Ovary (tissue), 9 donors: Measurements from ENCODE around the gene NELFCD. TPM values are rescaled to one million over a fixed set of nuclear protein-coding genes. Genes with fewer than 3 reads are reported as not detected.
"Not testable (repeated sequence)": the region's sequence is repeated elsewhere in the genome, so short reads cannot be mapped to it uniquely, and the experiment has no call there.

Experiments
- DNase-seq, 5 donors: peaks; one replicate each; pipeline ENCODE4 v3.0.0-alpha.2; 2019 to 2020
- H3K27ac ChIP-seq, 2 donors: fragments of 200-600 bp; one replicate each; pipeline versions ENCODE4 v1.5.1 to v1.8.0; 2019 to 2022
- H3K27me3 ChIP-seq: fragments of 200-600 bp; one replicate; pipeline ENCODE4 v1.8.0; 2022
- H3K36me3 ChIP-seq: fragments of 200-600 bp; sonication (generic); one replicate; pipeline ENCODE4 v1.5.1; 2019
- H3K4me1 ChIP-seq: one replicate; pipeline ENCODE4 v1.8.1; 2013; ENCODE audit warnings: mild to moderate bottlenecking, moderate library complexity; ENCODE audit not compliant: insufficient read depth
- H3K4me3 ChIP-seq: fragments of 200-600 bp; sonication (generic); one replicate; pipeline ENCODE4 v1.5.1; 2017
- H3K9me3 ChIP-seq, 2 donors: fragments of 200-600 bp in 1 of 2; sonication (generic) in 1 of 2; one replicate each; pipeline versions ENCODE4 v1.5.1 to v1.8.1; 2013 to 2019; ENCODE audit warnings: mild to moderate bottlenecking in 1 of 2, moderate library complexity in 1 of 2
- EP300 ChIP-seq: sonication (generic); formaldehyde crosslinking; IDR thresholded peaks from one replicate; pipeline ENCODE4 v1.6.1; 2017; ENCODE audit warnings: antibody characterized with exemption
- POLR2A ChIP-seq: fragments of 450-650 bp; IDR thresholded peaks from one replicate; pipeline ENCODE4 v1.6.1; 2017; ENCODE audit warnings: antibody characterized with exemption, mild to moderate bottlenecking, moderate library complexity
- WGBS, 3 donors: extraction: QIAGEN DNeasy Blood & Tissue Kit in 1 of 3; methylation state at CpG; one replicate each; pipeline versions ENCODE4 v1.1.5 to v1.1.7; 2013 to 2017; 5-methylcytosine and 5-hydroxymethylcytosine counted together
- intact Hi-C, 4 donors: fragments of 100-400 bp; cut with DNase I; formaldehyde crosslinking; loops; one replicate each; pipeline versions ENCODE4 v1.11.0 to v1.15.1; 2022 to 2023
- polyA plus RNA-seq, 2 donors: library from polyadenylated mRNA; stranded (reverse); fragments of 200-250 nt in 1 of 2; fragments of 350-450 nt in 1 of 2; fragmentation: Illumina TruSeq in 1 of 2; extraction: RNeasy Lipid Tissue Mini Kit (QIAGEN cat#74804) in 1 of 2; gene quantifications; one replicate each; pipeline ENCODE4 v1.2.3, GENCODE V29; 2013 to 2014
- total RNA-seq, 7 donors: library from RNA; depleted of rRNA in 2 of 7; stranded (reverse); fragments of >200 nt in 2 of 7; fragmentation: NEBNext Ultra II Directional in 3 of 7; extraction: Animal tissue kit (Norgen Biotek cat#: 25700) in 3 of 7; gene quantifications; one replicate each; pipeline versions ENCODE4 v1.1.0 to v1.2.4, GENCODE V29; 2016 to 2023
- TF ChIP-seq, protein P1 (sequence below), 3 donors: fragments of 450-650 bp in 2 of 3; fragments of 200-600 bp in 1 of 3; IDR thresholded peaks; one replicate each; pipeline versions ENCODE4 v1.5.1 to v1.8.0; 2016 to 2022; ENCODE audit warnings: antibody characterized with exemption in 3 of 3, mild to moderate bottlenecking in 1 of 3
- donor health status: DM: no; HTN: no; CAD: no; lungs with moderate emphysema.
- donor health status: DM: no; HTN: no; CAD: no.
- donor health status: Bipolar disorder and iron deficiency.
- donor health status: DM: yes; HTN: yes; CAD: no.
- donor health status: DM: no; HTN: no; CAD: no.
- donor health status: DM: yes; HTN: yes; CAD: no.

NELFCD gene
- total and polyA plus RNA-seq, 9 donors: 36.7 to 74.9 (median 59.4) TPM

DNA sequence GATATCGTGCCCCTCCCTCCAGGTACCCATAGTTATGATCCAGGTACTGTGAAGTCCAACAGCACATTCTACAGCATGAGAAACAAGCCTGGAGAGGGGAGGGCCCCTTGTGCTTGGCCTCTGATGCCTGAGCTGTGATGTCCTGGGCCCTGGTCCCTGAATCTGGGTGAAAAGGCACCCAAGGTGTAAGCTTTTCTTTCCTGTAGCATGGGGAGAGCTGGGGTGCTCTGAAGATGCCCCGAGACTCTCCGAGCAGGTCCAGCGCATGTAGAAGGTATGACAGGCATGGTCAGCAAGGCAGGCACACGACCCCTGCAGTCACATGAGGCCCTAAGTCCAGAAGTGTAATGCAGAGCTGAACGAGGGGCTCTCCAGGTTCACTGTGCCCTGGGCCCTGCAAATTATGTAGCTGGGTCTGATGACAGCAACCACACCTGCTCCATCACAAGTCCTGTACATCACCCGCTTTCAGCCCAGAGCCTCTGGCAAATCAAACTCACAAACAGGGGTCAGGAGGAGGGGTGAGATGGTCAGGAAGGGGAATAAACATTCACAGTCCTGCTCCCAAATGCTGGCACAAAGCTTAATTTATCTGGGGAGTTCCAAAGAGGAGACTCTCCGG is 27.8 kb downstream of the NELFCD start:
- WGBS, 3 donors: 85 to 91% (median 88%) methylated on average over 8 of the region's 8 CpGs
- no peak overlapping the region for H3K4me3 ChIP-seq
- no peaks in the 10 kb centered on the region for H3K9me3 ChIP-seq
- DNase-seq: no peak
- TF ChIP-seq, protein P1, sequence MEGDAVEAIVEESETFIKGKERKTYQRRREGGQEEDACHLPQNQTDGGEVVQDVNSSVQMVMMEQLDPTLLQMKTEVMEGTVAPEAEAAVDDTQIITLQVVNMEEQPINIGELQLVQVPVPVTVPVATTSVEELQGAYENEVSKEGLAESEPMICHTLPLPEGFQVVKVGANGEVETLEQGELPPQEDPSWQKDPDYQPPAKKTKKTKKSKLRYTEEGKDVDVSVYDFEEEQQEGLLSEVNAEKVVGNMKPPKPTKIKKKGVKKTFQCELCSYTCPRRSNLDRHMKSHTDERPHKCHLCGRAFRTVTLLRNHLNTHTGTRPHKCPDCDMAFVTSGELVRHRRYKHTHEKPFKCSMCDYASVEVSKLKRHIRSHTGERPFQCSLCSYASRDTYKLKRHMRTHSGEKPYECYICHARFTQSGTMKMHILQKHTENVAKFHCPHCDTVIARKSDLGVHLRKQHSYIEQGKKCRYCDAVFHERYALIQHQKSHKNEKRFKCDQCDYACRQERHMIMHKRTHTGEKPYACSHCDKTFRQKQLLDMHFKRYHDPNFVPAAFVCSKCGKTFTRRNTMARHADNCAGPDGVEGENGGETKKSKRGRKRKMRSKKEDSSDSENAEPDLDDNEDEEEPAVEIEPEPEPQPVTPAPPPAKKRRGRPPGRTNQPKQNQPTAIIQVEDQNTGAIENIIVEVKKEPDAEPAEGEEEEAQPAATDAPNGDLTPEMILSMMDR (IDR thresholded peaks at IDR 0.05): no peak
- TF ChIP-seq EP300 (no peak), POLR2A (no peak)
- intact Hi-C loops: loop anchor here in 1 of 4 donors (10.0 kb wide), 1 partner anchor 114 kb away; no protein-coding TSS in a partner anchor
- no peaks in the 10 kb centered on the region for H3K36me3 ChIP-seq
- no peaks in the 10 kb centered on the region for H3K27me3 ChIP-seq
- H3K4me1 ChIP-seq: peaks cover 10% of the 10 kb centered on the region
- no peak overlapping the region for H3K27ac ChIP-seq

DNA sequence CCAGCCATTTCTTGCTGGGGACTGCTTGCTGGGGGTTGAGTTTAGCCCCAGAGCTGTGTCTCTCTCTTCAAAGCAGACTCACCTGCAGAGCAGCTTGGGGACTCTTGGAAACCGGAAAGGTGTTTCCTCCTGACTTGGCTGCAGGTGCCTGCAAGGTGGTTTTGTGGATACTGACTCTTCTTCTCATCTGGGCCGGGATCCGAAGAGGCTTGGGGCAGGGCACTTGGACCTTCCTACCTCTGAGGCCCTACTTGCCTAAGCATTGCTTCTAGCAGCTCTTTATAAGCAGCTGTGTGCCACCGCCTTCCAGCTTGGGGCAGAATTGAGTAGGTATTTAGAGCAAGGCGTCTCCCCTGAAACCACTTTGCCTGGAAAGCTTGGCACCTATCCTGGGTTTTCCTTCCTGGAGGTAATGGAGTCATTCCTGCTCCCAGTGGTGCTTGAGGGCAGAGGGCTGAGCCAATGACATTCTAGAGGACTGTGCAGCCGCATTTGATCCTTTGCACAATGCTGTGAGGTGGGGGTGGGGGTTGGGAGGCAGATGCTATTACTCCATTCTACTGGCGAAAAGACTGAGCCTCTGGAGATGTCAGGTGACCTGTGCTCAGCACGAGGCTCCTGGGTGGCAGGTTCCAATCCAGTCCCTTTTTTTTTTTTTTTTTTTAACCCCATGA is 29.4 kb downstream of the NELFCD start:
- no peaks in the 10 kb centered on the region for H3K9me3 ChIP-seq
- no peaks in the 10 kb centered on the region for H3K36me3 ChIP-seq
- peaks cover 7% of the 10 kb centered on the region for H3K4me1 ChIP-seq
- no peak overlapping the region for H3K4me3 ChIP-seq
- no peak for TF ChIP-seq POLR2A
- TF ChIP-seq, protein P1 (IDR thresholded peaks at IDR 0.05): no peak
- TF ChIP-seq EP300: no peak
- DNase-seq: no peak
- no peaks in the 10 kb centered on the region for H3K27me3 ChIP-seq
- no peak overlapping the region for H3K27ac ChIP-seq
- intact Hi-C loops: no loop called here
- 80 to 83% (median 82%) methylated on average over 8 of the region's 8 CpGs for WGBS, 3 donors

DNA sequence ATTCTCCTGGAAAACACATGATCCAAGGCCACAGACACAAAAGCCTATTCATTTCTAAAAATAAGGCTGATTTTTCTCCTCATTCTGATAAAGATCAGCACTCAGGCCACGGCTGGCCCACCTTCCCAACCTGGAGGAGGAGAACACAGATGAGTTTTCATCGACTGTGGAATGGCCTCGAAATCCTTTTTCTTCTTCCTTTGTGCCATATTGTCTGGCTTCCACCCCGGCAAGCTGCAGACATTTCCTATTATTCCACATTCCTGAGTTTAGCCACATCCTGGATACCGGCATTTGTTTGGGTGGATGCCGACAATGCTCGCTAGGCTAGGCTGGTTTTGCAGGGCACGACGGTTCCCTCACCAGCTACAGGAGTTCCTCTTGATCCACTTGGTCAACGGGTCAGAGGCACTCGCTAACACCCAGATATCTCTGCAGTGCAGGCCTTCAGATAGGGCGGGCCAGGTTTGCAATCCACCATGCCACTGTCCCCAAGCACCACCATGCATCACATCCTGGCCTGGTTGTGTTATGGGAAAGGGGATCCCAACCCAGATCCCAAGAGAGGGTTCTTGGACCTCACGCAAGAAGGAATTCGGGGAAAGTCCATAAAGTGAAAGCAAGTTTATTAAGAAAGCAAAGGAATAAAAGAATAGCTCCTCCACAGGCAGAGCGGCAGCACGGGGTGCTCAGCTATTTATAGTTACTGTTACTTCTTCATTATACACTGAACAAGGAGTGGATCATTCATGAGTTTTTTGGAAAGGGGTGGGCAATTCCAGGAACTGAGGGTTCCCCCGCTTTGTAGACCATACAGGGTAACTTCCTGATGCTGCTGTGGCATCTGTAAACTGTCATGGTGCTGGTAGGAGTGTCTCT is 30.2 kb downstream of the NELFCD start:
- 57 to 63% (median 62%) methylated on average over 17 of the region's 17 CpGs for WGBS, 3 donors
- intact Hi-C loops: no loop called here
- TF ChIP-seq, protein P1 (IDR thresholded peaks at IDR 0.05): no peak
- TF ChIP-seq POLR2A: no peak
- no peak for TF ChIP-seq EP300
- Histone ChIP-seq H3K4me3 (no peak overlapping the region), H3K9me3 (no peaks in the 10 kb centered on the region), H3K27ac (no peak overlapping the region), H3K27me3 (no peaks in the 10 kb centered on the region), H3K36me3 (no peaks in the 10 kb centered on the region), H3K4me1 (peaks cover 3% of the 10 kb centered on the region)
- DNase-seq: no peak

DNA sequence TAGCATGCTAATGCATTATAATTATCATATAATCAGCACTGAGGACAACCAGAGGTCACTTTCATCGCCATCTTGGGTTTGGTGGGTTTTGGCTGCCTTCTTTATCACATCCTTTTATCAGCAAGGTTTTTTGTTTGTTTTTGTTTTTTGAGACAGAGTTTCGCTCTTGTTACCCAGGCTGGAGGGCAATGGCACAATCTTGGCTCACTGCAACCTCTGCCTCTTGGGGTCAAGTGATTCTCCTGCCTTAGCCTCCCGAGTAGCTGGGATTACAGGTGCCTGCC is 30.8 kb downstream of the NELFCD start:
- H3K27ac ChIP-seq, H3K4me1 ChIP-seq, DNase-seq, H3K4me3 ChIP-seq, H3K36me3 ChIP-seq, intact Hi-C loops, H3K27me3 ChIP-seq, H3K9me3 ChIP-seq: not testable (repeated sequence)
- WGBS, 3 donors: 87 to 93% (median 92%) methylated on average over 3 of the region's 3 CpGs
